Measurements from ENCODE around the gene QRICH1. TPM values are rescaled to one million over a fixed set of nuclear protein-coding genes. Genes with fewer than 3 reads are reported as not detected.

The QRICH1 gene
- total RNA-seq, 1 donor, result 75.3 TPM

DNA sequence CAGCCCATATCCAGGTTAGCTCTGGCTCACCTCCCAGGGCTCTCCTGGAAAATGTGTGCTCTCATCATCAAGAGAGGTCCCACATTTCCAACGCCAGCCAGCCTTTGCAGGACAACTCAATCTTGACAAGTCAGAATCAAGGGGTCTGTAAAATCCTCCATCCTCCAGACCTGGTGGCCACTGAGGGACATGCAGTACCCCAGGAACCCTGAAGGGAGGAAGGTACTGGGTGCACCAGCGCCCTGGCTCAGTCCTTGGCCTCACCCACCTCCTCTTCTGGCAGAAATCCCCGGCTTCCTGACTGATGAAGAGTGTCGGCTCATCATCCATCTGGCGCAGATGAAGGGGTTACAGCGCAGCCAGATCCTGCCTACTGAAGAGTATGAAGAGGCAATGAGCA is 92.7 kb downstream of the QRICH1 start:
- DNase-seq (ENCODE audit: low read depth), result no peak
- TF ChIP-seq, protein P1, sequence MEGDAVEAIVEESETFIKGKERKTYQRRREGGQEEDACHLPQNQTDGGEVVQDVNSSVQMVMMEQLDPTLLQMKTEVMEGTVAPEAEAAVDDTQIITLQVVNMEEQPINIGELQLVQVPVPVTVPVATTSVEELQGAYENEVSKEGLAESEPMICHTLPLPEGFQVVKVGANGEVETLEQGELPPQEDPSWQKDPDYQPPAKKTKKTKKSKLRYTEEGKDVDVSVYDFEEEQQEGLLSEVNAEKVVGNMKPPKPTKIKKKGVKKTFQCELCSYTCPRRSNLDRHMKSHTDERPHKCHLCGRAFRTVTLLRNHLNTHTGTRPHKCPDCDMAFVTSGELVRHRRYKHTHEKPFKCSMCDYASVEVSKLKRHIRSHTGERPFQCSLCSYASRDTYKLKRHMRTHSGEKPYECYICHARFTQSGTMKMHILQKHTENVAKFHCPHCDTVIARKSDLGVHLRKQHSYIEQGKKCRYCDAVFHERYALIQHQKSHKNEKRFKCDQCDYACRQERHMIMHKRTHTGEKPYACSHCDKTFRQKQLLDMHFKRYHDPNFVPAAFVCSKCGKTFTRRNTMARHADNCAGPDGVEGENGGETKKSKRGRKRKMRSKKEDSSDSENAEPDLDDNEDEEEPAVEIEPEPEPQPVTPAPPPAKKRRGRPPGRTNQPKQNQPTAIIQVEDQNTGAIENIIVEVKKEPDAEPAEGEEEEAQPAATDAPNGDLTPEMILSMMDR (IDR thresholded peaks at IDR 0.05; ENCODE audit: insufficient read depth, low read length), result no peak
- no peak overlapping the region for H3K4me3 ChIP-seq (ENCODE audit: low read depth, low read length)

GRCh38 chr3:48999085-48999858 is 94.6 kb downstream of the QRICH1 start:
- TF ChIP-seq, protein P1 (IDR thresholded peaks at IDR 0.05; ENCODE audit: insufficient read depth, low read length), result no peak
- no peak for DNase-seq (ENCODE audit: low read depth)

DNA sequence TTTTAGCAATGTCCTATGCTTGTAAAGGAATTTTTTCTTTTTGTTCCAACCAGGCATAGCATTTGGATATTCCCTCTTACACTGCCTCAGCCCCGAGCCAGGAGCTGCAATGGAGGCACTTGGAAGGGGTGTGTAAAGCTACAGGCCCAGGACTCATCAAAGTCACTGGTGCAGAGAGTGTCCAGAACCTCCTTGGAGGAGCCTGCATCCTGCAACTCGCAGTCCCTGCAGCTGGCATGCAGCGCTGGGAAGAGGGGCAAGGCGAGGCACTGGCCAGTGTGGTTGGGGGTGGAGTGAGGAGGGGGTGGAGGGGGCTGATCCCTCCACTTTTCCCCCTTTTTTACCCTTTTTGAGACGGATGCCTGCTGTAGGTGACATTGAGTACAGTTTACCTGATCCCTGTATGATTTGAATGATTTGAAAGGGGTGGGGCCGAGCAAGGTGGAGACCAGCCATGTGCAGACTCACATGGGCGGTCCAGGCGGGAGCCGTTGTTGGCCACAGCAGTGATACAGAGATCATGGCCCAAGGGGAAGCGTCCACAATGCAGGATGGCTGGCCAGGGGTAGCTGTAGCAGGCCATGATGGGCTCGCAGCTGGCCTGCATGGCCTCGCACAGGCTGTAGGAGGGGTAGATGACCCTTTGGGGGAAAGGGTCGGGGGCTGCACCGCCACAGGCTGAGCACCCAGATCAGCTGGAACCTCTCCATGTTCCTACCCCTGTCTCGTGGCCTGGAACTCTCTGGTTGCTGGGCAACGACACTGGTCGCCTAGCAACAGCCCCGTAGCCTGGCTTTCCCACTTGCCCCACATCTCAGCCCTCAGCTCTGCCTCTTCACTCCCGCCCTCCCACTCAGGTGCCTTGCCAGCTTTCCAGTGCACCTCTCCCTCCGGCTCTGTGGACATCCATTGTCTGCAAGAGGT is 95.9 kb downstream of the QRICH1 start:
- no peak for DNase-seq (ENCODE audit: low read depth)
- TF ChIP-seq, protein P1 (IDR thresholded peaks at IDR 0.05; ENCODE audit: insufficient read depth, low read length), result no peak
- H3K4me3 ChIP-seq (ENCODE audit: low read depth, low read length), result no peak overlapping the region

More at GRCh38 chr3:48999085-48999858, 94.6 kb downstream of the QRICH1 start:
- H3K4me3 ChIP-seq (ENCODE audit: low read depth, low read length), result no peak overlapping the region

DNA sequence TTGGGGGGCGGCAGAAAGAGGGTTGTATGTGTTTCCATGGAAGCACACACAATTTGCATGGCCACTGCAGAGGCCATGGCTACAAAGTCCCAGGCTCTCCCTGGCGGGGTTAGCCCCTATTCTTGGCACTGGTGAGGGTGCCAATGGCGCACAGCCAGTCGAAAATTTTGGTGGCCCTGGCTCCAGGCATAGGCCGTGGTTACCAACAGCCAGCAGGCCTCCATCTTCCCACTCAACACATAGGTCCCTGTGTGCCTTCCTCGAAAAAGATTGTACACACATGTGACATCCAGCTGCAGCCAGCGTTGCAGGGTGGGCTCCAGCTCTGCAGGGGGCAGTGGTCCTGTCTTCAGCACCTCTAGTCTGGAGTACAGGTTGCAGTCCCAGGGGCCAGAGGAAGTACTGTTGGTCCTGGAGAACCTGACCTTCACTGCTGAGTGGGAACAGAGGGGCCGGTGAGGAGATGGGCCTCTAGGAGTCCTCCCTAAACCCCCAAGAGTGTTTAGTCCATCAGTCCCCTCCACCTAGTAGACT is 96.7 kb downstream of the QRICH1 start:
- TF ChIP-seq, protein P1 (IDR thresholded peaks at IDR 0.05; ENCODE audit: insufficient read depth, low read length), result no peak
- H3K4me3 ChIP-seq (ENCODE audit: low read depth, low read length), result no peak overlapping the region
- DNase-seq (ENCODE audit: low read depth), result no peak

GRCh38 chr3:48996640-48997039 is 97.2 kb downstream of the QRICH1 start:
- TF ChIP-seq, protein P1 (IDR thresholded peaks at IDR 0.05; ENCODE audit: insufficient read depth, low read length), result no peak
- DNase-seq (ENCODE audit: low read depth), result no peak
- no peak overlapping the region for H3K4me3 ChIP-seq (ENCODE audit: low read depth, low read length)

DNA sequence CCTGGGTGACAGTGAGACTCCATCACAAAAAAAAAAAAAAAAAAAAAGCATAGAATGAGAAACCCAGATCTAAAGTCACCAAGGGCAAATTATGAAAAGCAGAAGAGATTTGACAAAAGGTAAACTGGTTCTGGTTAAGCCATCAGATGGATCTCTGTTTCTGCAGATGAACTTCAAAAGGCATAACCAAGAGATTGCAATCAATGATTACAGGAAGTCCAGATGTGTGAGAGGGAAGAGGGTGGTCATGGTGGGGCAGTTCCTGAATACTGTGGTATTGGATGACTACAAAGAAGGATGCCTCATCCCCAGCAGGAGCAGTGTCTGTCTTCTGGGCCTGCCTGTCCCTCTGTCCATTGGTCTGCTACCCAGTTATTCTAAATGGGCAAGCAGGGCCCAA is 100.0 kb downstream of the QRICH1 start:
- H3K4me3 ChIP-seq (ENCODE audit: low read depth, low read length), result no peak overlapping the region
- TF ChIP-seq, protein P1 (IDR thresholded peaks at IDR 0.05; ENCODE audit: insufficient read depth, low read length), result no peak
- no peak for DNase-seq (ENCODE audit: low read depth)
